LNCAP (cell line): ENCODE results near the gene GALNTL6.

ENCODE experiments used
- CTCF ChIP-seq: fragments of 450-650 bp; IDR thresholded peaks from 2 replicates; pipeline ENCODE4 v1.5.1; 2017; ENCODE audit warnings: mild to moderate bottlenecking

Gene GALNTL6

GRCh38 chr4:172975651-172976229, 1162.5 kb downstream of the GALNTL6 start:
- TF ChIP-seq CTCF, result no peak

GRCh38 chr4:172978848-172979247, 1165.6 kb downstream of the GALNTL6 start:
- TF ChIP-seq CTCF, result no peak

- no peak for TF ChIP-seq CTCF
These were observed 1166.1 kb downstream of the GALNTL6 start for GRCh38 chr4:172979332-172979731.

- no peak for TF ChIP-seq CTCF
These were observed 1167.0 kb downstream of the GALNTL6 start for GRCh38 chr4:172980219-172980618.

- no peak for TF ChIP-seq CTCF
These were observed 1169.0 kb downstream of the GALNTL6 start for GRCh38 chr4:172982151-172982590.

GRCh38 chr4:172983014-172983413, 1169.8 kb downstream of the GALNTL6 start:
- TF ChIP-seq CTCF, result no peak

- no peak for TF ChIP-seq CTCF
These were observed 1170.4 kb downstream of the GALNTL6 start for GRCh38 chr4:172983631-172984030.

- TF ChIP-seq CTCF, result no peak
These were observed 1172.3 kb downstream of the GALNTL6 start for GRCh38 chr4:172985552-172985951.
